GM21447 (cell line): ENCODE results near the gene MAPKAPK3.

Experiments
- ATAC-seq: cut with Tn5 transposase; IDR thresholded peaks from one replicate; pipeline ENCODE4 v1.9.1; 2021; ENCODE audit not compliant: unreplicated experiment

Gene MAPKAPK3

DNA sequence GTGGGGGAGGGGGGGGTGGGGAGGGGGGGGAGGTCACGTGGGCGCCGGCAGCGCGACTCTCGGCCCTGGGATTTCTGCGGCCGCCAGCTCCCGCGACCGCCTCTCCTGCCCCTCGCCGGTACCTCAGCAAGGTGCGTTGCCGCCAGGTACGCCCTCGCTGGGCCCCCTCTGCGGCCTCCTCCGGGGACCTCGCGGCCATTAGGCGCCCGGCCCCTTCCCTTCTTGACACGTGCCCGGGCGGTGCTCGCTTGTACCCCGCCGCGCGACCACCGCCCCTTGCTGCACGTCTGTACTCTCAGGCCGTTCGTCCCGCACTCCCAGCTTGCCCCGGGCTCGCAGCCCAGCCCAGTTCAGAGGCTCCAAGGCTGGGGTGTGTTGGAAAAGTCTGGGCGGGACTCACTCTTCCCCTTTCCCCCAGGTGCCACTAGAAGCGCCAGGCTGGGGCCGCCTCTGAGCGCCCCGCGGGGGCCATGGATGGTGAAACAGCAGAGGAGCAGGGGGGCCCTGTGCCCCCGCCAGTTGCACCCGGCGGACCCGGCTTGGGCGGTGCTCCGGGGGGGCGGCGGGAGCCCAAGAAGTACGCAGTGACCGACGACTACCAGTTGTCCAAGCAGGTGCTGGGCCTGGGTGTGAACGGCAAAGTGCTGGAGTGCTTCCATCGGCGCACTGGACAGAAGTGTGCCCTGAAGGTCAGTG, at the start of gene MAPKAPK3:
MAPKAPK3 (plus strand) TSS at position 56 of the 696 bp plus-strand sequence; CDS start at position 471, 415 bp downstream.
- peak; percentile 9 for ATAC-seq

DNA sequence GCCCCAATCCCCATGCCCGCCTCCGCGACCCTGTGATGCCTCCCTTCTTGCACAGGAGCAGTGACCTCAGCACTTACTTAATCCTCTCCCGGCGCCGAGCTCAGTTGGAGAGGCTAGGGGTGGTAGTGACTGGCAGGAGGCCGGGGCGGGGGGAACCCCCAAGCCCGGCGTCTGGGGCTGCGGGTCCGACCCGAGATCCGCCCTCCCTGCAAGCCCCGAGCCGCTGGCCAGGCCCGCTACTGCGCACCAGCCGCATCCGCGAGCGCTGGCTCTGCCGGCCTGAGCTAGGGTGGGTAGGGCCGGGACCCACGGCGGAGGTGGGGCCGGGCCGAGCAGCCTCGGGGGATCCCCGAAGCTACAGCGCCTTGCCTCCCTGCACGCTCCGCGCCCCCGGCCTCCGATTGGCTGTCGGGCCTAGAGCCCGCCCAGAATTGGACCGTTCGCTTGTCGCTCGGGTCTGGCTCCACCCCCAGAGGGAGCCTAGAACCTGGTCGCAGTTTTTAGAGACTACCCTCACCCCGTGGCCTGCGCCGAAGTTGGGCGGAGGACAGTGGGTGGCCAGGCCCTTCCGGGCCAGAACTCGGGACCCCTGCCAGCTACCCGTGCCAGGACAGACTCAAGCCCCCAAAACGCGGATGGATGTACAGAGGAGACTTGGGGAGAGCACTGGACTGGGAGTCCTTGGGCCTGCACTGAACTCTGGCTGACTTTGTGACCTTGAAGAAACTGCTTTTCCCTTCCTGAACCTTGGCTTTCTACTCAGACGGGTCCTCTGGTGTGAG, 49.4 kb upstream of the MAPKAPK3 start, which contains the start of gene C3orf18:
C3orf18 (minus strand) TSS at position 362 of the 782 bp plus-strand sequence. CDS start 2,048 bp downstream, outside the sequence.
- ATAC-seq = peak; percentile 84

DNA sequence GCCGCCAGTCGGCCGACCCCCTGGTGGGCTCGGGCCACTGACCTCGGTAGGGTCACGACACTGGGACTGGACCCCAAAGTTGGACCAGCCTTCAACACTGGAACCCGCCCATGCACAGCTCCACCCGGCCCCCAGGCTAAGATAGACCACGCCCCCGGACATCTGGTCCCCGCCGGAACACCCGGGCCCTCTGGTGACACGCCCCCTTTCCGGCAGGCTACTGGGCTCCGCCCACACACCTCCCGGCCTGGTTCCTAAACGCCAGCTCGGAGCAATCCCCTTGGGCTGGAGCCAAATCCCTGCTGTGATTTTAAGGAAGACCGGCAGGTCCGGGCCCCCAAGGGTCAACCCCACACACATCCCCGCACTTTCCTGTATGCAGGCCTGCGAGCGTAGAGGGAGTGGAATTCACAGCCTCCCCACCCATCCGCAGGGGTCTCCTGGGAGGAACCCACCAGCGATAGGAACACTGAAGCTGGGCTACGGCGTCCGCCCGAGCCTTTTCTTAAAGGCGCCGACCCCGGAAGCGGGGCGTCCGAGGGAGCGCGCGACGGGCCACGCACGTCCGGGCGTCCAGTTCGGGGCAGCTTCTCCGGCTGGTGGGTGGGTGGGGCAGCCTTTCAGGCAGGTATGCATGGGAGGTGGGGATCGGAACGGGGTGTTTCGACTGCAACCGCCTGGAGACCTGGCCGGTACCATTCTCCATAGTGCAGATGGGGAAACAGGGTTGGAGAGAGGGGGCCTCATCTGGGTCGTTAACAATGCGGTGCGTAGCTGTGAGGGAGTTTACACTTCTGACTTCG, 47.8 kb upstream of the MAPKAPK3 start, which contains the start of gene HEMK1:
HEMK1 (plus strand) TSS at position 576 of the 803 bp plus-strand sequence. CDS start 1,583 bp downstream, outside the sequence.
- ATAC-seq = peak; percentile 63

DNA sequence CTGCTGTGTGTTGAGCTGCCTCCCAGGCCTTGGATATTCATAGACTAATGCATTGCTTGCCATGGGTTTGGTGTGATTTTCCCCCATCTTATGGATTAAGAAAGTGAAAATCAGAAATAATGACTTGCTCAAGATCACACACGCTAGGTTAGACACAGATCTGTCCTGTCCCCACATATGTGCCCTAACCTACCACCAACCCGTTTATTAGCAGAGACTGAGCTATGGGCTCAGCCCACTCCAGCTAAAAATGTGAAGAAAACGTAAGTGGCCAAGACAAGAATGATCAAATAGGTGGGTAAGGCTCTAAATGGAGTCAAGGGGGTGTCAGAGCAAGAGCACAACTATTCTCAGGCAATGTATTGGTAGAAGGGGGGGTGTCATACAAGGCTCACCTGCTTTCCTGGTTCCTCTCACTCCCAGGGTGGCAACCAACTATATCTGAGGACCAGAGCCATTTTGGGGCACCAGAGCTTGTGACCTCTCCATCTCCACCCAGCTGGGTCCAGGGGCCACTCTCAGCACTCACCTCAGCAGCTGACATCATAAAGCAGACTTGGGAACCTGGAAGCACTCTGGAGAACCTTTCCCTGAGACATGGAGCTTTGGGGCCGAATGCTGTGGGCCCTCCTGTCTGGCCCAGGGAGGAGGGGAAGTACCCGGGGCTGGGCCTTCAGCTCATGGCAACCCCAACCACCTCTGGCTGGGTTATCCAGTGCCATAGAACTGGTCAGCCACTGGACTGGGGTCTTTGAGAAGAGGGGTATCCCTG, 46.3 kb upstream of the MAPKAPK3 start:
- no peak for ATAC-seq

DNA sequence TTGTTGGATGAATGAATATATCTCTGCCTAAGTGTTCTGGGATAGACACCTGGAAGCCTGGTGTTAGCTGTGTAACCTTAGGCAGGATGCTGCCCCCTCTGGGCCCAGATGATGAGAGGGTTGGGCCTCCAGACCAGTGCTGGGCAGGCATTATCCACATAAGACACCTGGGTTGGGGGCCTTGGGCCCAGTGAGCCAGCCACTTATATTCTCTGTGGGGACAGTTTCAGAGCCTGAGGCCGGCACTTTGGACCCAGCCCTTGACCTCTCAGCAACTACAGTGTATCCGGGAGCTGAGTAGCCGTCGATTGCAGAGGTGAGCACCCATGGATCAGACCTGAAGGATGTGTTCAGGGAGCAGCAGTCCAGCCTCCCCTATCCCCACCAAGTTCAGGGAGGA, 45.5 kb upstream of the MAPKAPK3 start:
- ATAC-seq = no peak

DNA sequence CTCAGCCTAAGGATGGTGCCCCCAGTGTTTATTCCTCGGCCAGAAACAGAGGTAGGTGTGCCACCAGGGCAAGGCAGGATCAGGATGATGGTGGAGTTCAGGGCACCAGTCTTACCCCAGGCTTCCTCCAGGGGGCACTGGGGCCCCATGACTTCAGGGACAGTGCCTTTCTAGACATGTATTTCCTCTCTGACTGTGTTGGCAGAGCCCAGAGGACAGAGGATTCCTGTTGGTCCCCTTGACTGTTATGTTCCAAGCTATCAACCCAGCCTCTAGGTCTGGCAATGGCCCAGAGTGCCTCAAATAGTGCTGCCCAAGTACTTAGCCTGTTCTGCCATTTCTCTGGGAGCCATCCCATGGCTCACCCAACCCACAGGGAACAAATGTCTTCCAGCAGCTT, 44.8 kb upstream of the MAPKAPK3 start:
- ATAC-seq = no peak

DNA sequence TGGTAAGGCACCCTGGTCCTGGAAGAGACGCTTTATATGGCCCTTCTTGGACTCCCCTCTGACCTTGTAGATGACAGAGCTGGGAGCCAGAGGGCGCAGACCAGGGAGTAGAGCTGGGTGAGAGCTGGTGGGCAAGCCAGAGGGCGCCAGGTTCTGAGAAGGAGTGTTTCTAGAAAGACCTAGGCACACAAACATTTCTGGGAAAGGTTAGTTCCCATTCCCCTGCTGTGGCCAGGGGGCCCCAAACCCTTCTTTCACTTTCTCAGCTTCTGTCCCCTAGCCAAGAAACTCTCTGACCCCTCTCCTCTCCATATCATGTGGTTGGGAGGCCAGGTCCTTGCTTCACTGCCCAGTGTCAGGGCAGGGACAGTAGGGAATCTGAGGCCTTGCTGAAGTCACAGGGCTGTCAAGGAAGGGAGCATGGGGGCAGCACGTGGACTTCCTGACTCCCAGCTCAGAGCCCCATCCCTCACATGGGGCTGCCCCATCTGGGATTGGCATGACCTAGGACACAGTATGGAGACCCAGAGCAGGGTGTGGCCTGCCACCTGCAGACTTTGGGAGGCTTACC, 44.1 kb upstream of the MAPKAPK3 start:
- ATAC-seq = no peak

DNA sequence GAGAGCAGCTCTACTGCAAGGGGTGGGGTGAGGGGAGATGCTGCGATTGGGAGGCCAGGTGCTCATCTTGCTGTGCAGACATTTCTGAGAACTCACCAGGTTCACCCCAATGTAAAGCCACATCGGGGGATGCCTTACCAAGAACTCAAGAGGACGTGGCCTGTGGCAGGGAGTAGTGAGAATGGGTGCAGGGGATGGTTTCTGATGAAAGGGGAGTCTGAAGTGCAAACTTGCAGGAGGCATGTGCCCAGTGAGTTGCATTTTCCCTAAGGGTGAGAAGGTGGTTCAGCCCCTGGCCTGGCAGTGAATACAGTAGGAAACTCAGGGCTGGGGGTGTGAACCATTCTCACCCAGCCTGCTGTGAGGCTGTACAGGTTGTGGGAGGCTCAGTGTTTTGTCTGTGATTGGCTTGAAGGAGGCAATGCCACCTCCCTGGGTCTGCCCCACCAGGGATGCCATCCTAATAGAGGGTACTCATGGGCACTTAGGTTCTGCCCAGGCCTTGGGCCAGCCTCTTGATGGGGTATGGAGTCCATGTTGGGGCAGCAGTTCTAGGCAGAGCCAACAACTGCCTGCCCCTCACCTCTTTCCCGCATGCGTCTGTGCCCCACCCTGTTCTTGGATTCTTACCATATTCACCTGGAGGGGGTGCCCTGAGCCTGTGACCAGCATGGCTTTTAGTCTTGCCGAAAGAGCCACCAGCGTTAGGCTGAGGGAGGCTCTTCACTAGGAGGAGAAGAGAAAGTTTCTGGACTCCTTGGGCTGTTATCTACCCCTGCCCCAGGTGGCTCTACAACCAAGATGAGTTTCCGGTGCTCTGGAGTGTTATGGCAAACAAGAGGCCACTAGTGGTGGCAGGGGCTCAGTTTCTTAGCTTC, 43.1 kb upstream of the MAPKAPK3 start:
- no peak for ATAC-seq

DNA sequence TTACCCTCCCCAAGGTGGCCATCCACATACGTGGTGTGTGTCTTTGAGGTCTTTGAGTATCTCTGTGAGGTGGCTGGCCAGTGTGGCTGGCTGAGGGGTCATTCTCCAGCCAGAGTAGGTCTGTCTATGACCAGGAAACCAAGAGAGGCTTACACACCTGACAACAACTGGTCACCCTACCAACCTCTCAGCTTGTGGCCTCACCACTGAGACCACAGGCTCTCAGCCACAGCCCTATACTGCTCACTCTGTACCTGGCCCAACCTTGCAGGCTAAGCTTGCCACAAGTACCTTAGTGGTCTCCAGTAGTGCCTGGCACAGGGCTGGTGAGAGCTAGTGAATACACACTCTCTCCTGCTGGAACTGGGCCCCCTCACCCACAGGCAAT, 42.5 kb upstream of the MAPKAPK3 start:
- ATAC-seq = no peak

DNA sequence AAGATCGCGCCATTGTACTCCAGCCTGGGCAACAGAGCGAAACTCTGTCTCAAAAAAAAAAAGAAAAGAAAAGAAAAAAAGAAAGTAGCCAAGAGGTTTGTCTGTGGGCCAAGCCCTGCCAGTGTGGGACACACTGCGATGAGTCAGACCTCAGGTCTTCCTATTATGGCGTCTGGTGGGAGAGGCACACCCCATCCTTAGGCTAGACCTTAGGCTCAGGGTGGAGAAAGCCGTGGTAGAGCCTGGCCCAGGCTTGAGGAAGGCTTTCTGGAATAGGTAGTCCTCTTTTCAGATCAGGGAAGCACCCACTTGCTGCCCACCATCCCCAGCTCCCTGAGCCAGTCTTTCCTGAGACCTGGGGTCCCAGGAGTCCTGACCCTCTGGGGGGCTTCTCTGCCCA, 41.6 kb upstream of the MAPKAPK3 start:
- ATAC-seq = no peak

DNA sequence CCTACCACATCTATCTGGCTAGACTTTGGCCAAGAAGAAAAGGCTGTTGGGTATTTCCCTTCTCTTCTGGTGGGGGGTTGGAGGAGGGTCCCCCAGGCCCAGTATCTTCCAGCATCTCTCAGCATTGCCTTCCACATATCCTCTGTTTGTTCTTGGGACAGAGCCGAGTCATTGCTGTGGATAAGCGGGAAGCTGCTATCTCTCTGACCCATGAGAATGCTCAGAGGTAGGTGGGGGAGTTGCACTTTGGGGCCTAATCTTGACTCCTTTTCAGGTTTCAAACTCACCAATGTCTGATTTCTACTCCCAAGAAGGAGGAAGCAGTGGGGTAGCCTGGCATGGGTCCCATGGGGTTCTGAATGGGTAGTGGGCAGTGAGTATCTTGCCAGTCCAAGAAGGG, 39.6 kb upstream of the MAPKAPK3 start:
- ATAC-seq = no peak

DNA sequence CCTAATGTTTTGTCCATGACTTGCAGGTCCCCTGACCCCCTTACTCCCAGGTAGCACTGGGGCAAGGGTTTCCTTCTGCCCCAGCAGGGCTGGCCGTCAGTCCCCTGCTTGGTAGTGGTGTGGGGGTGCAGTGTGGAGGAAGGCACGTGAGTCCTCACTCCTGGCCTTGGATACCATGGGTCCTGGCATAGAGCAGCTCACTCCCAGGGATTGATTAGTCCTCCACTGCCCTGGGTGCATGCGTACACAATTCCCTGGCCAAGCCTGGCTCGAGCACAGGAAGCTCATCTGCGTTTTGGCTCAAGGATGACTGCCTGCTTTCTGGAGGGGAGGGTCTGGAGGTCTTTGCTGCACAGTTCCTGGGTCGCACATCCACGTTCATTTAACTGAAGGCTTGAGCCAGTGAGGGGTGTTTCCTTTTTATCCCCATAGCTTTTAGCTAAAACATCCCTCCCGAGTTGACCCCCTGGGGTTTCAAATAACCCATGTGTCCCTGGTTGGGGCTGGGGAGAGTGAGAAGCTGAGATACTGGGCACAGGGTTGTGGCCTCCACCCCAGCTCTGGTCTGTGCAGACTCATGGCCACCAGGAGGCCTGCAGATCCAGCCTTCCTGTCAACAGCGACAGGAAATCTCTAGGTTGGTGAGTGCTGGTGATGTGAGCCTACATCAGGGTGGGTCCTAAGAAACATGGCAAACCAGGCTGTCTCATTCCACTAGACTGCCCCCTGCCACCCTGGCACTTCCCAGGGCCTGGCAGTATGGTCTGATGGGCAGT, 36.1 kb upstream of the MAPKAPK3 start:
- ATAC-seq = no peak

DNA sequence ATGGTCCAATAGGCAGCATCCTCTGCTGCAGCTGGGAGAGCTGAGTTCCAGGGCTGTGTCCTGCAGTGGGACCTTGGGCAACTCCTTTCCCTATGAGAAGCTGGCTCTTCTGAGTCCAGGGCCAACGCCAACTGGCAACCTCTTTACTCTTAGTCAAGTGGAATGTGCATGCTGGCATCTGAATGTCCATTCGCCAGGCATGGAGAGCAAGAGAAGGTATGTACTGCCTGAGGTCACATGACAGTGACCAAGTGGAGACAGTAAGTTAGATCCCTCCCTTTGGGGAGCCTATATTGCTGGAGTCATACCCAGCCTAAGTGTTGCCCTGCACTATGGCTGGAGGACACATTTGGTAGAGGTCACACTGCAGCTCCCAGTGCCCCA, 35.5 kb upstream of the MAPKAPK3 start:
- ATAC-seq = no peak

DNA sequence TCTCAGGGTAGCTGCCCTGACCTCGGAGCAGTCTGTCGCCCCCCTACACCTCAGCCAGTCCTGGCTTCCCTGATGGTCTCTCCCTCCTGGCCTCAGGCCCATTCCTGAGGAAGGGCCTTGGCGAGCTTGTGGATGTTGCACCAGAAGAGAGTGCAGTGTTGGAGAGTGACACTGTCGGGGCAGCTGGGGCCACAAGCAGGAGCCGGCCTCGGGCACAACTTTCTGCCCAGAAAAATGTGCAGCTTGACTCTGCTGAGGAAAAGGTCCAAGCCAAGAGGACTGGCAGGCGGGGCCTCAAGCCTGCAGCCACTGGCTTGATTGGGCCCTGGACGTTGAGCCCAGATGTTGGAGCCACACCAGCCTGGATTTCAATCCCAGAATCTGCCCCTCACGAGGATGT, 34.9 kb upstream of the MAPKAPK3 start:
- ATAC-seq = no peak

DNA sequence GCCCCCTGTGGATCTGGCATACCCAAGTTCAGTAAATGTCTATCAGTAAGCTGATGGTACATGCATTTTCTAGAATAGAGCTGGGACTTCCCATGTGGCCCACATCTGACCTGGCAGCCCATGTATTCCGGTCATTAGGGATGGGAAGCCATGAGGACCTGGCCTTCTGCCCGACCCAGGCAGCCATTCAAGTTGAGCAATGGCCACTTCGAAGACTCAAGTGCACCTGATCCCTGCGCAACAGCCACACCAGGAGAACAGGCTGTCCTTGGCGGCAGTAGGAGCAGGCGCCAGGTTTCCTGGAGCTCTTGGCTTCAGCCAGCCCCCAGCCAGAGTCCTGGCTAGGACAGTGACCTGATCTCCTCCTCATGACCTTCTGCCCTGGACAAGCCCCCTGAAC, 33.1 kb upstream of the MAPKAPK3 start:
- ATAC-seq = no peak

DNA sequence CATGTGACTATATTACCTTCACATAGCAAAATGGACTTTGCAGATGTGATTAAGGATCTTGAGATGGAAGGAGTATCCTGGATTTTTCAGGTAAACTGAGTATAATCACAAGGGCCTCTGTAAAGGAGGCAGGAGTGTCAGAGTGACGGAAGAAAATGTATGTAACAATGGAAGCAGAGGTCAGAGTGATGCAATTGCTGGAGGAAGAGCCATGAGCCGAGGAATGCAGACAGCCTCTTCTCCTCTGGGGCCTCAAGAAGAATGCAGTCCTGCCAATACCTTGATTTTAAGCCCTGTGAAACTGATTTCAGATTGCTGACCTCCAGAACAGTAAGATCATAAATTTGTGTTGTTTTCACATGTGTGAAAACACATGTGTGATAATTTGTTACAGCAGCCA, 32.6 kb upstream of the MAPKAPK3 start:
- no peak for ATAC-seq

DNA sequence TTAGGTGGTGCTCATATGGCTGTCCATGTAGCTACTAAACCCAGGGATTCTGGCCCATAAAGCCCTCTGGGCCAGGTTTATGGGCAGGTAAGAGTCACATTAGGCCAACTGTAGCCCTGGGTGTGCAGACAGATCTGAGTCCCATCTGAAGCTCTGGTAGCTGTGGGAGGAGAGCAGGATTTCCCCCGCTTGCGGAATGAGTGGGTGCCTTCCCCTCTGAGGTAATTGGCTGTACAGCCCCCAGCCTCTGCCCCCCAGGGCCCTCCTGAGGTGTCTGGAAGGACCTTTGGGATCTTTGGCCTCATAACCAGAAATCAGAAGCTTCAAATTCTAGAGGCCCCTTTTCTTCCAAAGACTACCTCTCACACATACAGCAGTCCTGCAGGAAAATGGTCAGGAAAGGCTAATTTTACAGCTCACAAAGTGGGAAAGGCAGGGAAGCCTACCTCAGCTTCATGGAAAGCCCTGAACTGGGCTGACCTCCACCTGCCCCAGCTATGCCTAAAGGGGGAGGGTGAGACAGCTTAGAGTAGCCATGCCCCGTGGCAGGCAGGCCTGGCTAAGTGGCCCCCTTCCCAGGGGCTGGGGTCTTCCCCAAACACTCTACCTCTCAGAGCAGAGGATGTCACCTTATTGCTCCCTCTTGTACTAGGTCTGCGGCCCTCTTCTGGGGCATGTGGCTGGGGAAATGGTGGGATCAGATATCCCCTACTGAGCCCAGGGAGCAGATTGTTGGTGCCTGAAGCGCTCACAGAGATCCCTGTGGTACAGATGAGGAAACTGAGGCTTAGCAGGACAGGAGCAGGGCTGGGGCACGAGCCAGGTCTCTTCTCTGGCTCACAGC, 30.8 kb upstream of the MAPKAPK3 start:
- no peak for ATAC-seq

DNA sequence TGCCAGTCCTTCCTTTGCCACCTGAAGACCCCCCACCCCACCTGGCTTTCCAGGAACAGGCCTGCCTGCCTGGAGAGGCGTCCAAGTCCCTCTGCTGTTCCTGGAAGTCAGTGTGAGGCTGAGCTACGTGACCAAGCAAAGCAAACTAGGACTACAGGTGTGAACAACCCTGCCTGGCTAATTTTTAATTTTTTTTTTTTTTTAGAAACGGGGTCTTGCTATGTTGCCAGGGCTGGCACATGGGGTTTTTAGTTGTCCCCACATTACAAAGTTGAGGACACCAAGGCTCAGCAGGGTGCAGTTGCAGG, 30.2 kb upstream of the MAPKAPK3 start:
- no peak for ATAC-seq
